HCEC 1CT (cell line): ENCODE data around the gene CACNA1C.

Experiments used
- DNase-seq: peaks from one replicate; pipeline ENCODE4 v3.0.0-alpha.2; 2017

Gene CACNA1C

DNA sequence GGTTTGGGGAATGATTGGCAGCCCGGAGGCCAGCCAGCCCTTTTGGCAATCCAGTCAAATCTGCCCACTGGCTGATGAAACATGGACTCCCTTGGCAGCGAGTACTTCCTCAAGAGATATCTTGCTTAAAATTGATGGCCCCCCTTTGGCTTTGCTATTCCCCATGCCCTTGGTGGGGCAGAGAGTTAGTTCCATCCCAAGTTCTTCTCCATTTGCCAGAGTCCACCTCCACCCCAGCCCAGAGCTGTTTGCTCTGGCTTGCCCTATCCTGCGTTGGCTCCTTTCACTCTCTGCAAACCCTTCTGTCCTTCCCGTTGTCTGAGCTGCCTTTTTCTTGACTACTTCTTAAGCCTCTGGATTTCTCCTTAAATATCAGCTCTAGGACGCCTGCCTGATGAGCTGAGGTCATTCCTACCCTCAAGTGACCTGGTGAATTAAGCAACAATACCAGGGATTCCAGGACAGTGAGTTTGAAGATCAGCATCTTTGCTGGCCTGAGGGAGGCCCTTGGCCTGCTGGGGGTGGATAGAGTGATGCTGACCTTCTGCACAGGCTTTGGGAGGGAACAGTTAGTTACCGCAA, 212.0 kb downstream of the CACNA1C start:
- peak; percentile 97 for DNase-seq

DNA sequence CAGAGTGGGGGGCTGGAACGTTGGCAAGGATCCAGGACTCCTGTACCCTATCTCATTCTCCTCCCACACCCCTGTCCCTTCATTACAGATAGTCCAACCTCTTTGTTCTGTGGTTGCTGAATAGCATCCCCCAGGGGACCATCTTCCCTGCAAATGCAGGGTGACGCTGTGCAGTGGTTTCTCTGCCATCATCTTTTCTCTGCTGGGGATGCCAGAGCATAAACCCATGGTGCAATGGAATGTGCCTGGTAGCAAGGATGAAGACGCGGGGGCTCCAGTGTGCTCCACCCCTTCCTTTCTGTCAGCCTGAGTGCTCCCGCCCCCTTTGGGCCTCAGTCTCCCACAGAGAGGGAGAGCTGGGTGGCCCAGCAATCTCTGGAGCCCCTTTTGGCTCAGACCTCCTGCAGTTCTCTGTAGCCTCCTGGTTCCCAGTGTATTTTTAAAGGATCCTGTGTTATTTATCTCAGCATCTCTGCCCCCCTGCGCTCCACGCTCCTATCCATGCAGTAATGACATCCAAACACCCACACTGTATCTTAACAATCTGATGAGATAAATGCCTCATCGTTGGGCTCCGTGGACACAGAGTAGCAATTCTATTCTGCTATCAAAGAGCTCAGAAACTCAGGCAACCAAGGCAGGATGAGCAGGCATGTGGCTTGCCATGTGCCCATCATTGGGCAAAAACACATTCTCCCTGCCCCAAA, 212.8 kb downstream of the CACNA1C start:
- no peak for DNase-seq

DNA sequence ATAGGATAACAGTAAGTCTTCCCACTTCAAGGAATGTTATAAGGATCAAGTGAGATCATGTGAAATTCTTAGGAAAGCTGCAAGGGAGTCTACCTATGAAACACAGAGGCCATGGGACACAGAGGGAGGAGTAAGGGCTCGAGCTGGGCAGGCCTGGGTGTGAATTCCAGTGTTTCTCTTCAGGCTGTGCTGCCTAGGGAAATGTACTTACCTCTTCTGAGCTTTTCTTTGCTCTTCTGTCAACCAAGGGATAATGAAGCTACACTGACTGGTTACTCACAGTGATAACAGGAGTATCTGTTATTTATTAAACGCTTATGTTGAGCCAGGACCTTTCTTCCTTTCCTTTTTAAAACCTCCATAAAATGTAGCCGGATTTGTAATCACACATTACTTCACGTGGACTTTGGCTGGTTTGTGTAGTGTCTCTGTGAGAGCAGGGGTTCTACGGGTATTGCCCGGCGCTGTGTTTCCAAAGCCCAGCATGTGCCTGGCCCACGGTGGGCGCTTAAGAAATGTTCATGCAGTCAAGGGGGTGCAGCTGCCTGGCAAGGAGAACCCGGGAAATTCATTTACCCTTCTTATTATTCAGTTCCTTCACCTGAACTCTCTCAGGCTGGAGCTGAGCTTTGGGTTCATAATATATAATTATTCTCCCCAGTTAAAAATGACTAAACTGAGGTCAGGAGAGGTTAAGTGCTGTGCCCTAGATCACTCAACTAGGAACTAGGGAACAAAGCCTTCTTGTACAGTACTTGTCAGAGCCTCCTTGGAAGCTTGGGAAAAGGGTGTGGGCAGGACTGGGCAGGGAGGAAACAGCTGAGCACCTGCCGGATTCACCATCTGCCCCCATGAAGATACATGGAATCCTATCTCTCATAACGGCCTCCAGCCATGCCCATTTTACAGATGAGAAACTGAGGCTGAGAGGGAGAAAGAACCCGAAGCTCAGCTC, 214.2 kb downstream of the CACNA1C start:
- DNase-seq: peak; percentile 28

DNA sequence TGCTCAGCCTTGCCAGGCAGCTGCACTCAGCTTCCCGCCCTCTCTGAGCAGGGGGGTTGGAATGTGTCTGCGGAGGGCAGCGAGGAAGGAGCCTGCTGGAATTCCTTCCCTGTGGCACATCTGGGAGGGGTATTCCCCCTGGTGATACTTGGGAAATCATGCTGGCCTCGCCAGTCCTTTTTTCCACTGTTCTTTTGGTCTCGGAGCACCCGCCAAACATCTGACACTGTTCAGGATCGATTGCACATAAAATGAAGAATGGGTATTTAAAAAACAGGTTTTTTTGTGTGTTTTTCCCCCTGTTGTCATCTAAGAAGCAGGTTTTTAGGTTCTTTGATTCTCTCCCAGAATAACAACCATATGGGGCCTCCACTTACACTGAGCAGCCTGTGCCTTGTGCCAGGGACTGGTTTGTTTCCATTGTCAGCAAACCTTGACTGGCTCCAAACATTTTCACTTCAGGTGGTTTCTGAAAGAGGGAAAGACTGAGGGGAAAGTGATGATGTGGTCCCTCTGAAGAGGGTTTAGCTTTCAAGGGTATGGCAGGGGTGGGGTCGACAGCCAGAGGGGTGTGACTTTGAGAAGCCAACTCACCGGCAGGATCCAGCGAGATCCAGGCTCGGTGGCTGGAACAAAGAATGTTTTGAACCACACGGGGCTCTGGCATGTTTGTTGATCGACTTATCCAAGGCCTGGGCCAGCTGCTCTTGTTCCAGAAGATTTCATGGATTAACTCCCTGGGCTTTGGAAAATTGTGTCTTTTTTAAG, 215.1 kb downstream of the CACNA1C start:
- DNase-seq: peak; percentile 45

DNA sequence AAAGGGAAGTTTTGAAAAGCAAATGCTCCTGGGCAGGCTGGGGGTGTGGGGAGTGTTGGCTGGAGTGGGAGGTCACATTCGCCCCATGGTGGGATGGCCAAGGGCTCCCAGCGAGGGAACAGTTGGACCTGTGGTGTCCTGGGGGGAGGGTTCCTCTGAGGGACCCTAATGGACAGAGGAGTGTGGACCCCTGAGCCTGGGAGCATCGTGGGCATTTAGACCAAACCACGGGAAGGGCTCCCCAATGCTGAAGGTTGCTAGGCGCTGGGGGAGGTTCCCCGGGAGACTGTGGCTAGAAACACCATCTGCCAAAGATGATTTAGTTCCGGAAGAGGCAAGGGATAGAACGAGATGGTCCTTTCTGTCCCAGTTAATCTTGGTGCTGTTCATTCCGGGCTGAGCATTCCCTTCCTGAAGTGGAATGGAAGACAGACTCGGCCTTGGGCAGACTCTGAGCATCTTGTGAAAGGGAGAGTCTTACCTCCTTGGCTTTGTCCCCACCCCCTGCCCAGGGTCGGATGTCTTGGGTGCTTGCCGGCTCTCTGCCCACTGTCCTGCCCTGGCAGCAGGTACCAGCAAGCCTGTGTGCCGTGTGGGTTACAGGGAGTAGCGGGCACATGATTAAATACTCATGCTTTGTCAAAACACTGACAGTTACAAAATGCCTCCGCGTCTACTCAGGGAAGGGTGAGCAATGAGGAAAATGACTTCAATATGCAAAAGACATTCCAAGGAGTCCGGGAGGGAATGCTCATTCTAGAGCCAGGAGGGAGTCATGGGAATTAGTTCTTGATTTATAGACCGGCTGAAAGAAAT, 215.9 kb downstream of the CACNA1C start:
- DNase-seq: peak; percentile 93

DNA sequence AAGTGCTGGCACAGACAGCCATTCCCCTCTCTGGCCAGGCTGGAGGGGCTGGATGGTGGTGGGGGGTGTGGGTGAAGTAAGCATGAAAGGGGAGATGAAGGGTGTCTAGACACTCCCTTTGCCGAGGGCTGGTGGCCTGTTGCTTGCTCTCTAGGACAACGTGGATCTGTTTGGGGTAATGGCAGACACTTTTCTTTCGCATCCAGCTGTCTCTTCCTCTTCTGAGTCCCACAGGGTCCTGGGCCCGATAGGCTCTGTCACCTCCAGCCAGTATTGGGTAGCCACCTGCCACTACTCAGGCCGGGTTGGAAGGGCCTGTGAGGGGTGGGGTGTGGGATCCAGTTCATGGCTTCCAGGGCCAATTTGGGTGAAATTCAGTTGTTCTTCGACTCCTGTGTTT, 218.1 kb downstream of the CACNA1C start:
- DNase-seq: no peak

DNA sequence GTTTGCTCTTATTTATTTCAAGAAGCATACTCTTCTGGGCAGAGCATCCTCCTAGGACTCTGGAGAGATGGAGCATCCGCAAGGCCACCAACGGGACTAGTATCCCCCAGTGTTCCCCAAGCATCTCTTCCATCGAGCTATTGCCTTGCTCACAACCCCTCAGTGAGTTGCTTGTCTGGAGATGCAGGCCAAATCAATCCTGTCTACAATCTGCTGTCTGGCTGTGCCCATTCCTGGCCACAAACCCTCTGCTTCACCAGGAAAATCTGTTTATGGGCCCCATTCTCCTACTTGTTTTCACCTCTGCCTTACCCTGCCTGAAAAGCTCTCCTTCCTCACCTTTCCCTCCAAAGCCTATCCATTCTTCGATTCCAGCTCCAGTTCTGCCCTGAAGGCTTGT, 219.2 kb downstream of the CACNA1C start:
- DNase-seq: no peak

DNA sequence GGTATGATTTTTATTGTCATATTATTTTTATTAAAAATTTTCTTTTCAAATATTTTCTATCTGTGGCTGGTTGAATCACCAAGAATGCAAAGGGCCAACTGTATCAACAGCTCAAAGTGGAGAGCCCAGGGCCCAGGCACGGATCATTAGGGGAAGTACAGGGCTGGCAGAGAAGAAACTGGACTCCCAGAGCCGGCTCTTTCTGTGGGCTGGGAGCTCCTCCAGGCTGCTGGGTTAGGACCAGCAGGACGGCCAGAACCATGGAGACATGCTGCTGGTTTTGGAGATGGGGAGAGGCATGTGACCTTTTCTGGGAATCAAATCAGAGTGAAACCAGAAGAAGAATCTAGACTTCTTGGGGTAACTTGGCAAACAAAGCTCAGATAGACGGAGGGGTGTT, 220.5 kb downstream of the CACNA1C start:
- peak; percentile 10 for DNase-seq

DNA sequence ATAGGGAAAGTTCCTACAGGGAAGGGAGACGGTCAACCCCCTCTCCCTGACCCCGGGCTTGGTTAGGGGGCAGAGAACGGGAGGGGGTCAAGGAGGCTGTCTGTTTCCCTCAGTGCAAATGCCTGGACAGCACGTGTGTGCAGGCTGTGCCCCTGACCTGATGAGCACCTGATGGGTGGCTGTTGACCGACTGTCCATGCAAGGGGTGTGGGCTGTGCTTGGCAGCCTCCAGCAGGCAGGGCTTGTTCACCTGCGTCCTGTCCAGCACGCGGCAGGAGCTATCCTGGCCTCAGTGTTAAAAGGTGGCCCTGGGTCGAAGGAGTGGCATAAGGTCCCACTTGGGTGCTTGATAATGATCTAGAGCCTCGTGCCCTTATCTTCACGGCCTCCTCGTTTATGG, 221.0 kb downstream of the CACNA1C start:
- no peak for DNase-seq

DNA sequence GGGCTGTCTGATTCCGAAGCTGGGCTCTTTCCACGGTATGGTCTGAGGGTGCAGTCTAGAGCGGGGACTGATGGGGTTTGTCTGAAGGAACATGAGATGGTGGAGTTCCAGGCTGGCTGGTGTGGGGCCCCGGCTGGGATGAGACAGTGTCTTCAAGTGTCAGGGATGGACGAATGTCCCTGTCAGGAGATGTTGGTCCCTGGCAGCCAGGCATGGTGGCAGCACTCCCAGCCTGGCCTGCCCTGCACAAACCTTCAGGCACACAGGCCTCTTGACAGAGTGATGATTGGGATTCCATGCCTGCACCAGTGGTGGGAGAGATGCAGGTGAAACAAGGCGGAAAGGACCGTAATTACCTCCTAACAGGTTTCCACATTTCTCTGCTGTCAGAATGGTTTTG, 221.9 kb downstream of the CACNA1C start:
- no peak for DNase-seq

DNA sequence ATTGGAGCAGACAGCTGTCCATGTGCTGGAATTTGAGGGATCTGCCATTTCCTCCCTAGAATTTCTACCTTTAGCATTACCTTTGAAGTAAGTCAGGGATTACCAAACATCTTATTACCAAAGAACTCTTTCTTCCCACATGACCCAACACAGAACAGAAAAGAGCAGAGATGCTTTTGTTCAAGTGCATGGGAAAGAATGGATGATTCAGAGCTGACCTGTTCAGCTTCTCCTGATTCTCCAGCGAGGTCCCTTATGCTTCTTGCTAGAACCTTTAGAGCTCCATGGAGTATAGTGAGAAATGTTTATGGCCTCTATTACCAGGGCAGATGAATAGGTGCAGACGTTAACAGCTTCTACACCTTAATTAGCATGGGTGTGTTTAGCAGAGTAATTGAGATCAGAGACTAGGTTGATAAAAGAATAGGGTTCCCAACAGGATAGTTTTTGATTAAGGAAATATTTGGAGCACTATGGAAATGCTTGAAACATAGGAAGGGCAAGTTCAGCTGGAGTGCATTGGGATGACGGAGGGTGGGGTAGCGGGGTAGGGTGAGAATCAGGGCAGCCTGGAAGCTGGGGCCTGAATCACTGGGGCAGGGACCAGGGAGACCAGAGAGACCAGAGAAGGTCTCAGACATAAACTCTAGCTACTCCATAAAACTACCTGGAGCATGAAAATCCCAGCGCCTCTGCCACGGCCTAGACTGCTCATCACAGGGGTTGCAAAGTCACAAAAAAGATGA, 223.7 kb downstream of the CACNA1C start:
- DNase-seq: no peak

DNA sequence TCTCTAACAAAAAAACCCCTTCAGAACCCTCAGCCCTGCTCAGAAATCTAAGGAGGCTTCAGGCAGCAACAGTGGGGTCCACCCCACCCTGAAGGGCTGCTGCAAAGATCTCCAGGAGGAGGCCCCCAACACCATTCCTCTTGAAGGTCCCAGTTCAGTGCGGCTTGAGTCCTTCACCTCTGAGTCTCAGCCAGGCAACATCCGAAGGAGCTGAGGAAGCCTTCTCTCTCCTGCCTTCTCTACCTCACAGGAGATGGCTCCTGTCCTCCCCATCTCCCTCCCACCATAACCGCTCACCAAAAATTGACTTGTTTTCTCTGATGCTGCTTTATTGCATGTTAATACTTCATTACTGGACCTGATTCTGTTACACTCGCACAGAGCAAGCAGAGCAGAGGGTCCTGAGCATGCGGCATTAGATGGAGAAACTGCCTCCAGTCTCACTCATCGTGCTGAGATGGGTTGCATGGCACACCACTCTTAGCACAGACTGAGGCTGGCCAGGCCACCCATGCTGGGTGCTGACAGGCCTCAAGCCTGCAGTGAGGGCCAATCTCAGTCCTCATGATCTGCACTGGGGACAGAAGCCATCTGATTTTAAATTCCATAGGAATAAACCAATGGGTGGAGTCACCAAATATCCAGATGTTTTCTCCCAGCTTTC, 224.8 kb downstream of the CACNA1C start:
- no peak for DNase-seq

DNA sequence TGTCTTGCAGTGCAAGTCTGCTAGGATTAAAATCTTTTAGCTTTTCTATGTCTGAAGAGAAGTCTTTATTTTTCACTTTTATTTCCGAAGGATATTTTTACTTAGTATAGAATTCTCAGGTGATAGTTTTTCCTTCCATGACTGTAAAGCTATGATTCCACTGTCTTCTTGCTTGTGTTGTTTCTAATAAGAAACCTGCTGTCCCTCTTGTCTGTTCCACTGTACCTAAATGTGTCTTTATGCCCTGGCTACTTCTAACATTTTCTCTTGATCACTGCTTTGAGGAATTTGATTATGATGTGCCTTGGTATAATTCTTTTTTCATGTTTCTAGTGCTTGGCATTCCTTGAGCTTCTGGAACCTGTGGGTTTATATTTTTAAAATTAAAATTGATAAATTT, 228.7 kb downstream of the CACNA1C start:
- DNase-seq: no peak

DNA sequence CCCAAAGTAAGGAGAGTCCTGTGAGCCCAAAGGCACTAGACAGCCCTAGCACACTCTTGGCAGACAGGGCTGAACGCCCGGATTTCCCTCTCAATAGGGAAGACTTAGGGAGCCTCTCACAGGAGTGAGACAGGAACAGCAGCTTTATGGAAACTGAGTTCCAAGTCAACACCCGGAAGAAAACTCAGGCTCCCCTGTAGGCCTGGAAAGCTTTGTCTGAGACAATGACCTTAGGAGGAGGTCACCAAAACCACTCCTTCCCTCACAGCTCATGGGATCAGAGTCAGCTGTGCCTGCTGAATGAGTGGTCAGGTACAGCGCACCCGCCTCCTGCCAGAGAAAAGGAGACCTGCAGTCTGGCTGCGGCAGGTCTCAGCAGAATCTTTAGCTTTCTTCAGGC, 229.5 kb downstream of the CACNA1C start:
- peak; percentile 16 for DNase-seq

DNA sequence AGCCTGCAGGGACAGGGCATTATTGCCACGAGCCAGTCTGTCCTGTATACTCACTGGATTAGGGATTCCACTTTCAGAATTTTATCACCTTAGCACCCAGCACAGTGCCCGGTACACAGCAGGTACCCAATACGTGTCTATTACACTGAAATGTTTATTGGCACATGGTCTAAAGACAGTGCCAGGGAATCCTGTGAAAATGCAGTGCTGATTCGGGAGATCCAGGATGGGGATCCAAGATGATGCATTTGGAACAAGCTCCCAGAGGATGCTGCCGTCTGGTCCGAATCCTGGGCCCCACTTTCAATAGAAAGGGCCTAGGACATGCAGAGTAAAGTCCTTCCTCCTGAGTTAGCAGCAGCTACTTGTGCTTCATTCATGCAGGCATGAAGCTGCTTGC, 230.7 kb downstream of the CACNA1C start:
- DNase-seq: no peak

DNA sequence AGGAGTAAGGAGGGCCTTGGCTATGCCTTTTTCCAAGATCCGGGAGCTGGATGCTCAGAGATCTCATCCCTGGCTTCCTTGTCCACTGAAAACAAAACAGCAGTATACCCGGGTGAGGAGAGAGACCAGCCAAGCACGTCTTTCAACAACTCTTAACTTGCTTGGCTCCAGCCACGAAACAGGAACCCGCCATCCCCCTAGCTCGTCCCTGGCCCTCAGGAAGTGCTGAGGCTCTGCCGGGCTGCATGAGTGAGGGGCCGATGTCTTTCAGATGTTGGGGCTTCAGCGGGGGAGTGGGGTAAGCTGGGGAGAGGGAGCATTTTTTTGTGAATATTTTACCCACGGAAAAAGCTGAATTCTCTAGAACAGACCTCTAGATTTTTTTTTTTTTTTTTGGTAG, 231.1 kb downstream of the CACNA1C start:
- no peak for DNase-seq

DNA sequence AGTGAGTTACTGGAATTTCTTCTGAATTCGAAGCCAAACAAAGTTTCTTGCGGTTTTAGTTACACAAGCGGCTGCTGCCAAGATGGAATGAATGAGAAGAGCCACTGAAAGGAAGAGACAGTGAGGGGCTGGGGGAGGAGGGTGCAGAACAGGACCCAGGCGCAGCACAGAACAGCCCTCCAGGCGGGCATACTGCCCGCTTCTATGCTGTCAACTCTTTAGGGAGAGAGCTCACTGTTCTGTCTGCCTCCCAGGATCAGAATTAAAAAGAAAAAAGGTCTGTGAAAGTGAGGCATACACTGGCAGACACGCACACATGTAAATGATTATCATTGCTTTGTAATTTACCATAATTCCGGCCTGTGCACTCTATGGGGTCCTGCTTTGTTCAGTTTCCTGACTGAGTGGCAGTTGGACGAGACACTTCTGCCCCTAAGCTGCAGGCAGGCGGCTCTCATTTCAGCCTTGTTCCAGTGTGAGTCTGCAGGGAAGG, 231.6 kb downstream of the CACNA1C start:
- peak; percentile 57 for DNase-seq

DNA sequence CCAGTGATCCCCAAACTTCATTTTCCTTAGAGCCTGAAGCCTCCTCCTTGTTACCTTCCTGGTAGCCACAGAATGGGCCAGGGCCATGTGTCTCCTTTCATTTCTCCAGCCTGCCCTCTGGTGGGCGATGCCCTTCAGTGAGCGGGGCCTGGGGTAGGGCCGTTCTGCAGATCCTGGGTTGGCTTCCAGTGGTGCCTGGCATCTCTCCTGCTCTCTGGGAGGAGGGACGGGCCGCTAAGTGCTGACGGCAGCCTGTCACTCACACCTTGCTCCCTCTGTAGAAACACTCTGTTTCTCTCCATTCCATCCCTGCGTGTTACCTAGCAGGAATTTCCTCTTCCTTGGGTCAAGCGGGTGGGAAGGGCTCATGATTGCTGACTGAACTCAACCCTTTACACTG, 232.1 kb downstream of the CACNA1C start:
- peak; percentile 71 for DNase-seq

DNA sequence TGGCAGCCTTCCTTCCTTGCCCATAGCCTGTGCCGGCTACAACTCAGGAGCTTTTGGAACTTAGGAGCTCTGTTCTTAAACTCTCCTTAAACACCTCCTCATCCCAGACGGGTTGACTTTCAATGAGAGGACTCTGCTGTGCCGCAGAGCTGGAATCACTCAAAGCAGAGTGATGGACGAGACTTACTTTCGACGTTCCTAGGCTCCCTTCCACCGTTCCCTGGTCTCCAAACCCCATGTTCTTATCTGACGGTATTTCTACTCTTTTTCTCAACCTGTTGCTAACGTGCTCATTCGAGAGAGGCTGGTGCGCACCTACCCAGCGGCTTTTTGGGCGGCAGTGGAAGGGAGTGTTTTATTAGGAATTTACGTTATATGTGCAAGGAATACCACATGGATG, 232.7 kb downstream of the CACNA1C start:
- no peak for DNase-seq

DNA sequence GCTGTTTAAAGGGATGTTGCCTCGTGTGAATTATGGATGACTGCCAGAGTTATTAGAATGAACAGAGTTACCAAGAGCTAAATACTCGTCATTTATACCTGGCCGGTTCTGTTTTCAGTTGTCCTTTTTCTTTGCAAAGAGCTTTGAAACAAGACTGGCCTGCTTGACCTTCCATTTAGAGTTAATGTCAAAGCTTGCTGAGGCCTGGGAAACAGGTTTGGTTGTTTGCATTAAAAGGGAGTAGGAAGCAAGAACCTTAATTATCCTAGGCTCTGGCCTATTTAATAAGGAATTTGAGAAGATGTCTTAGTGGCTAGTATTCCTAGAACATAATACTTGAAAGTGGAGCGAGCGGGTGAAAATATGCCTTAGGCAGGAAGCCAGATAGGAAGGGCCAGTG, 233.3 kb downstream of the CACNA1C start:
- no peak for DNase-seq
